HG03025 (cell line): Measurements from ENCODE around the gene KIF13A.
A peak's percentile ranks its signal among the peaks of the same experiment; 100 is the strongest.
"Not testable (repeated sequence)": the region's sequence is repeated elsewhere in the genome, so short reads cannot be mapped to it uniquely, and the experiment has no call there.

Experiments used
- ATAC-seq: cut with Tn5 transposase; IDR thresholded peaks from one replicate; pipeline ENCODE4 v1.9.1; 2021; ENCODE audit warnings: mild to moderate bottlenecking, moderate library complexity; ENCODE audit not compliant: unreplicated experiment, low FRiP score

Gene KIF13A

GRCh38 chr6:17999425-17999824 is 12.0 kb upstream of the KIF13A start:
- ATAC-seq, result no peak

- ATAC-seq, result no peak
Measured at GRCh38 chr6:17998442-17998841, 11.0 kb upstream of the KIF13A start.

GRCh38 chr6:17998003-17998402 is 10.6 kb upstream of the KIF13A start:
- no peak for ATAC-seq

- no peak for ATAC-seq
Measured at GRCh38 chr6:17995414-17995813, 8.0 kb upstream of the KIF13A start.

GRCh38 chr6:17994019-17994418 is 6.6 kb upstream of the KIF13A start:
- ATAC-seq, result no peak

GRCh38 chr6:17988422-17988944 is 1.0 kb upstream of the KIF13A start:
- ATAC-seq, result no peak

- ATAC-seq, result peak; percentile 57
Measured at GRCh38 chr6:17987697-17988421, 424 bp upstream of the KIF13A start.

- peak; percentile 30 for ATAC-seq
Measured at GRCh38 chr6:17986656-17987446, 584 bp downstream of the KIF13A start.

GRCh38 chr6:17985934-17986655 is 1.3 kb downstream of the KIF13A start:
- no peak for ATAC-seq

GRCh38 chr6:17984812-17985670 is 2.4 kb downstream of the KIF13A start:
- no peak for ATAC-seq

GRCh38 chr6:17984399-17984798 is 3.0 kb downstream of the KIF13A start:
- no peak for ATAC-seq

GRCh38 chr6:17983730-17984129 is 3.7 kb downstream of the KIF13A start:
- ATAC-seq, result no peak

- ATAC-seq, result no peak
Measured at GRCh38 chr6:17980329-17980728, 7.1 kb downstream of the KIF13A start.

GRCh38 chr6:17979479-17979878 is 8.0 kb downstream of the KIF13A start:
- ATAC-seq, result no peak

GRCh38 chr6:17976258-17976657 is 11.2 kb downstream of the KIF13A start:
- ATAC-seq, result not testable (repeated sequence)

GRCh38 chr6:17974570-17975368 is 12.7 kb downstream of the KIF13A start:
- ATAC-seq, result no peak

GRCh38 chr6:17972978-17973622 is 14.3 kb downstream of the KIF13A start:
- ATAC-seq, result no peak

- no peak for ATAC-seq
Measured at GRCh38 chr6:17972074-17972952, 15.1 kb downstream of the KIF13A start.
